A549 (cell line): ENCODE results near the gene COX19.

Experiments
- BHLHE40 ChIP-seq: IDR thresholded peaks from 2 replicates; pipeline ENCODE4 v1.6.1; 2012; ENCODE audit warnings: low read depth, low read length, inconsistent platforms
- CHD2 ChIP-seq: fragments of 150-350 bp; IDR thresholded peaks from 2 replicates; pipeline ENCODE4 v1.6.1; 2014; ENCODE audit warnings: low read length; ENCODE audit not compliant: partially characterized antibody
- CTCF ChIP-seq: fragments of >200 bp; sonication (Bioruptor Twin); formaldehyde crosslinking; IDR thresholded peaks from 3 replicates; pipeline ENCODE4 v1.5.1; 2016
- EP300 ChIP-seq, 2 experiments: fragments of >200 bp; sonication (Bioruptor Twin); formaldehyde crosslinking; IDR thresholded peaks; 2 replicates in 1 of 2; 3 replicates in 1 of 2; pipeline ENCODE4 v1.6.1; 2016 to 2017
- HDAC2 ChIP-seq: fragments of 200-600 bp; sonication (generic); IDR thresholded peaks from 2 replicates; pipeline ENCODE4 v1.6.1; 2016
- HMGXB4 ChIP-seq: fragments of 250-450 bp; sonication (Bioruptor Pico); IDR thresholded peaks from 2 replicates; pipeline ENCODE4 v1.5.0; 2021; ENCODE audit warnings: mild to moderate bottlenecking, moderate library complexity, borderline replicate concordance
- KDM5A ChIP-seq: fragments of 200-600 bp; sonication (generic); IDR thresholded peaks from 2 replicates; pipeline ENCODE4 v1.6.1; 2016; ENCODE audit warnings: antibody characterized with exemption, mild to moderate bottlenecking
- MAX ChIP-seq: IDR thresholded peaks from 2 replicates; pipeline ENCODE4 v1.6.1; 2012
- MAZ ChIP-seq: fragments of 150-350 bp; IDR thresholded peaks from 2 replicates; pipeline ENCODE4 v1.6.1; 2014; ENCODE audit warnings: antibody characterized with exemption, low read depth, low read length, borderline replicate concordance
- POLR2A ChIP-seq: IDR thresholded peaks from 2 replicates; pipeline ENCODE4 v1.6.1; 2012; ENCODE audit warnings: mild to moderate bottlenecking, low read length
- SMC3 ChIP-seq: fragments of >200 bp; sonication (Bioruptor Twin); formaldehyde crosslinking; IDR thresholded peaks from 3 replicates; pipeline ENCODE4 v1.6.1; 2018; ENCODE audit warnings: inconsistent platforms
- ZNF302 ChIP-seq: fragments of 250-450 bp; sonication (Bioruptor Pico); IDR thresholded peaks from 2 replicates; pipeline ENCODE4 v1.9.0; 2021; ENCODE audit warnings: inconsistent platforms, mild to moderate bottlenecking, moderate library complexity

- TF ChIP-seq CTCF (no peak), SMC3 (no peak), POLR2A (no peak), BHLHE40 (no peak), ZNF302 (no peak), MAZ (no peak), KDM5A (no peak), HMGXB4 (CRISPR knock-in tag) (no peak), HDAC2 (no peak), MAX (no peak), CHD2 (no peak), EP300 (IDR thresholded peaks at IDR 0.05) (no peak)
These were observed 2.1 kb upstream of the COX19 start for GRCh38 chr7:977326-978048.
